HG03108 (cell line): ENCODE data around the gene IL15RA.
A peak's percentile ranks its signal among the peaks of the same experiment; 100 is the strongest.
"Not testable (repeated sequence)": the region's sequence is repeated elsewhere in the genome, so short reads cannot be mapped to it uniquely, and the experiment has no call there.

ENCODE experiments used
- ATAC-seq: cut with Tn5 transposase; IDR thresholded peaks from one replicate; pipeline ENCODE4 v1.9.1; 2021; ENCODE audit warnings: moderate library complexity; ENCODE audit not compliant: unreplicated experiment

The IL15RA gene

GRCh38 chr10:6006546-6006945 is 29.2 kb upstream of the IL15RA start:
- no peak for ATAC-seq

- no peak for ATAC-seq
Observed at GRCh38 chr10:6005856-6006395, 28.6 kb upstream of the IL15RA start.

- ATAC-seq = not testable (repeated sequence)
Observed at GRCh38 chr10:6005161-6005804, 27.9 kb upstream of the IL15RA start.

- no peak for ATAC-seq
Observed at GRCh38 chr10:6002809-6003510, 25.6 kb upstream of the IL15RA start.

- ATAC-seq = no peak
Observed at GRCh38 chr10:5999440-6000165, 22.3 kb upstream of the IL15RA start.

- ATAC-seq = no peak
Observed at GRCh38 chr10:5996696-5997095, 19.4 kb upstream of the IL15RA start.

GRCh38 chr10:5992398-5992797 is 15.1 kb upstream of the IL15RA start:
- ATAC-seq = no peak

GRCh38 chr10:5991708-5992107 is 14.4 kb upstream of the IL15RA start:
- ATAC-seq = no peak

GRCh38 chr10:5989756-5990155 is 12.4 kb upstream of the IL15RA start:
- ATAC-seq = no peak

- ATAC-seq = no peak
Observed at GRCh38 chr10:5988336-5988920, 11.1 kb upstream of the IL15RA start.

GRCh38 chr10:5987747-5988146 is 10.4 kb upstream of the IL15RA start:
- no peak for ATAC-seq

GRCh38 chr10:5985029-5985428 is 7.7 kb upstream of the IL15RA start:
- ATAC-seq = no peak

- ATAC-seq = no peak
Observed at GRCh38 chr10:5983774-5984173, 6.4 kb upstream of the IL15RA start.

- no peak for ATAC-seq
Observed at GRCh38 chr10:5981529-5981928, 4.2 kb upstream of the IL15RA start.

GRCh38 chr10:5978230-5978489 is 817 bp upstream of the IL15RA start:
- no peak for ATAC-seq

GRCh38 chr10:5976512-5977470 is 552 bp downstream of the IL15RA start:
- peak; percentile 17 for ATAC-seq

- ATAC-seq = peak; percentile 60
Observed at GRCh38 chr10:5975641-5976473, 1.5 kb downstream of the IL15RA start.

- no peak for ATAC-seq
Observed at GRCh38 chr10:5973069-5973468, 4.3 kb downstream of the IL15RA start.

- no peak for ATAC-seq
Observed at GRCh38 chr10:5971886-5972285, 5.5 kb downstream of the IL15RA start.
